H1 (cell line): Measurements from ENCODE around the gene LSR. TPM values are rescaled to one million over a fixed set of nuclear protein-coding genes. Genes with fewer than 3 reads are reported as not detected.

Experiments used
- CTCF ChIA-PET: fragments of 300-600 bp; sonication (Branson Sonifier 250); formaldehyde crosslinking; loops from one replicate; lab custom pipeline; 2021; ENCODE audit not compliant: partially characterized antibody; lab: Charles Lee
- POLR2A ChIA-PET: fragments of 300-600 bp; sonication (Branson Sonifier 250); formaldehyde crosslinking; loops from one replicate; lab custom pipeline; 2021; ENCODE audit warnings: inconsistent platforms; ENCODE audit not compliant: partially characterized antibody; lab: Charles Lee
- DNase-seq, 2 experiments: peaks; one replicate each; pipeline versions ENCODE4 v3.0.0 to v3.0.0-alpha.2; 2010 to 2022; ENCODE audit warnings: low spot score in 2 of 2, low read depth in 1 of 2, mixed read lengths in 1 of 2
- FAIRE-seq: peaks from 2 replicates; lab custom pipeline; 2011; peaks lifted over from hg19 to GRCh38; lab: Jason Lieb, UNC
- H2AFZ ChIP-seq: 2 replicates; pipeline ENCODE4 v1.8.1; 2012; ENCODE audit warnings: low read length, inconsistent platforms
- H2AK5ac ChIP-seq: 2 replicates; pipeline ENCODE4 v1.6.1; 2013; ENCODE audit warnings: low read depth, low read length
- H2BK120ac ChIP-seq: replicated peaks from 2 replicates; pipeline ENCODE3; 2013; ENCODE audit warnings: low read depth, low read length, inconsistent platforms
- H2BK12ac ChIP-seq: 2 replicates; pipeline ENCODE4 v1.6.1; 2013; ENCODE audit warnings: low read depth, low read length
- H2BK15ac ChIP-seq: 2 replicates; pipeline ENCODE4 v1.6.1; 2013; ENCODE audit warnings: low read length
- H2BK20ac ChIP-seq: 2 replicates; pipeline ENCODE4 v1.6.1; 2013; ENCODE audit warnings: low read length
- H2BK5ac ChIP-seq: 2 replicates; pipeline ENCODE4 v1.6.1; 2013; ENCODE audit warnings: low read depth, low read length
- H3K14ac ChIP-seq: 2 replicates; pipeline ENCODE4 v1.6.1; 2013; ENCODE audit warnings: inconsistent platforms; ENCODE audit not compliant: insufficient read length
- H3K18ac ChIP-seq: 2 replicates; pipeline ENCODE4 v1.6.1; 2013; ENCODE audit warnings: low read length; ENCODE audit errors: extremely low read depth
- H3K23ac ChIP-seq: 2 replicates; pipeline ENCODE4 v1.6.1; 2013; ENCODE audit warnings: inconsistent platforms; ENCODE audit not compliant: insufficient read length
- H3K23me2 ChIP-seq: 2 replicates; pipeline ENCODE4 v1.6.1; 2013; ENCODE audit warnings: low read depth, low read length
- H3K27ac ChIP-seq: 2 replicates; pipeline ENCODE4 v1.6.1; 2011; ENCODE audit warnings: low read depth, low read length, inconsistent platforms
- H3K27me3 ChIP-seq, 4 experiments: replicated peaks in 1 of 4; 1 replicate in 1 of 4; 2 replicates in 3 of 4; pipeline versions ENCODE4 v1.6.1 to v1.8.1; 2011 to 2013; ENCODE audit warnings: low read length in 3 of 4, mild to moderate bottlenecking in 3 of 4, inconsistent platforms in 2 of 4, mixed read lengths in 2 of 4, moderate library complexity in 1 of 4; ENCODE audit not compliant: control insufficient read depth in 3 of 4, insufficient read depth in 3 of 4; ENCODE audit errors: extremely low read depth in 1 of 4
- H3K36me3 ChIP-seq, 4 experiments: 2 replicates each; pipeline versions ENCODE4 v1.6.1 to v1.8.1; 2011 to 2013; ENCODE audit warnings: mild to moderate bottlenecking in 4 of 4, low read length in 3 of 4, moderate library complexity in 2 of 4, control low read depth in 1 of 4, inconsistent platforms in 1 of 4; ENCODE audit not compliant: insufficient read depth in 4 of 4, control insufficient read depth in 2 of 4
- H3K4ac ChIP-seq: replicated peaks from 2 replicates; pipeline ENCODE3; 2013; ENCODE audit warnings: low read length, low read depth, mixed read lengths, inconsistent platforms; ENCODE audit not compliant: insufficient read length
- H3K4me1 ChIP-seq, 4 experiments: replicated peaks in 1 of 4; 1 replicate in 1 of 4; 2 replicates in 3 of 4; pipeline versions ENCODE4 v1.6.1 to v1.8.1; 2011 to 2013; ENCODE audit warnings: low read length in 3 of 4, inconsistent platforms in 2 of 4, mixed read lengths in 1 of 4; ENCODE audit not compliant: insufficient read depth in 4 of 4, control insufficient read depth in 3 of 4
- H3K4me2 ChIP-seq, 2 experiments: 2 replicates each; pipeline versions ENCODE4 v1.6.1 to v1.8.1; 2011 to 2013; ENCODE audit warnings: low read depth in 2 of 2, low read length in 2 of 2, control low read depth in 1 of 2, inconsistent platforms in 1 of 2, mild to moderate bottlenecking in 1 of 2; ENCODE audit not compliant: insufficient read depth in 1 of 2
- H3K4me3 ChIP-seq, 4 experiments: fragments of 200-600, 300-600 bp in 1 of 4; sonication (generic), shearing (Covaris generic), sonication (Bioruptor Twin) in 1 of 4; 2 replicates each; pipeline versions ENCODE4 v1.5.1 to v1.8.1; 2011 to 2016; ENCODE audit warnings: low read length in 4 of 4, low read depth in 3 of 4, control low read depth in 2 of 4, inconsistent platforms in 2 of 4, mild to moderate bottlenecking in 2 of 4, mixed read lengths in 1 of 4, moderate library complexity in 1 of 4; ENCODE audit not compliant: insufficient read depth in 2 of 4; ENCODE audit errors: extremely low read depth in 1 of 4
- H3K56ac ChIP-seq: replicated peaks from 2 replicates; pipeline ENCODE3; 2013; ENCODE audit warnings: low read depth, mild to moderate bottlenecking, mixed read lengths, low read length, inconsistent platforms; ENCODE audit not compliant: insufficient read length
- H3K79me1 ChIP-seq: 2 replicates; pipeline ENCODE4 v1.6.1; 2013; ENCODE audit warnings: low read depth, low read length, control low read depth
- H3K79me2 ChIP-seq, 2 experiments: 2 replicates each; pipeline versions ENCODE4 v1.6.1 to v1.8.1; 2012 to 2013; ENCODE audit warnings: low read length in 2 of 2, mild to moderate bottlenecking in 2 of 2, inconsistent platforms in 1 of 2; ENCODE audit not compliant: insufficient read depth in 2 of 2, control insufficient read depth in 1 of 2
- H3K9ac ChIP-seq, 4 experiments: replicated peaks in 1 of 4; 1 replicate in 1 of 4; 2 replicates in 3 of 4; pipeline versions ENCODE4 v1.6.1 to v1.8.1; 2011 to 2013; ENCODE audit warnings: low read depth in 3 of 4, low read length in 3 of 4, control low read depth in 2 of 4, mild to moderate bottlenecking in 2 of 4, moderate library complexity in 2 of 4, inconsistent platforms in 1 of 4; ENCODE audit errors: extremely low read depth in 1 of 4
- H3K9me3 ChIP-seq, 2 experiments: 2 replicates each; pipeline versions ENCODE4 v1.6.1 to v1.8.1; 2012 to 2013; ENCODE audit warnings: mild to moderate bottlenecking in 2 of 2, moderate library complexity in 2 of 2, control low read depth in 1 of 2, inconsistent platforms in 1 of 2, low read depth in 1 of 2, low read length in 1 of 2, mixed read lengths in 1 of 2; ENCODE audit not compliant: insufficient read depth in 2 of 2
- H4K20me1 ChIP-seq, 2 experiments: replicated peaks in 1 of 2; 2 replicates each; pipeline versions ENCODE3 to v1.8.1; 2011 to 2013; ENCODE audit warnings: inconsistent platforms in 2 of 2, low read length in 2 of 2, mild to moderate bottlenecking in 1 of 2; ENCODE audit not compliant: insufficient read depth in 2 of 2, control insufficient read depth in 1 of 2
- H4K5ac ChIP-seq: 2 replicates; pipeline ENCODE4 v1.6.1; 2013; ENCODE audit warnings: low read length, low read depth, mixed read lengths, inconsistent platforms; ENCODE audit not compliant: insufficient read length
- H4K8ac ChIP-seq: 2 replicates; pipeline ENCODE4 v1.8.0; 2013; ENCODE audit warnings: mild to moderate bottlenecking, moderate library complexity, low read length, inconsistent platforms; ENCODE audit not compliant: insufficient read depth; ENCODE audit errors: extremely low read depth
- H4K91ac ChIP-seq: replicated peaks from 2 replicates; pipeline ENCODE3; 2013; ENCODE audit warnings: low read length, mixed read lengths, inconsistent platforms; ENCODE audit not compliant: insufficient read length
- GABPA ChIP-seq: IDR thresholded peaks from 2 replicates; pipeline ENCODE4 v1.6.1; 2011; ENCODE audit warnings: mild to moderate bottlenecking, low read length, moderate library complexity, borderline replicate concordance; ENCODE audit not compliant: insufficient read depth
- KDM1A ChIP-seq: fragments of 200-600, 300-600 bp; sonication (generic); IDR thresholded peaks from 2 replicates; pipeline ENCODE4 v1.7.1; 2016; ENCODE audit warnings: mild to moderate bottlenecking, low read length, borderline replicate concordance
- KDM4A ChIP-seq: IDR thresholded peaks from one replicate; pipeline ENCODE4 v1.7.1; 2012; ENCODE audit warnings: low read depth, mild to moderate bottlenecking, moderate library complexity, low read length, inconsistent platforms; ENCODE audit not compliant: severe bottlenecking
- NRF1 ChIP-seq: IDR thresholded peaks from 2 replicates; pipeline ENCODE4 v1.6.1; 2011; ENCODE audit warnings: mild to moderate bottlenecking, low read depth, low read length, improper control_type of control experiment
- POLR2A ChIP-seq, 2 experiments: IDR thresholded peaks; 1 replicate in 1 of 2; 2 replicates in 1 of 2; pipeline ENCODE4 v1.6.1; 2011; ENCODE audit warnings: low read depth in 2 of 2, low read length in 2 of 2, mild to moderate bottlenecking in 2 of 2; ENCODE audit errors: control extremely low read depth in 1 of 2
- RXRA ChIP-seq: IDR thresholded peaks from 2 replicates; pipeline ENCODE4 v1.6.1; 2011; ENCODE audit warnings: low read depth, mild to moderate bottlenecking, low read length, moderate library complexity; ENCODE audit not compliant: insufficient read depth
- SP4 ChIP-seq: IDR thresholded peaks from 2 replicates; pipeline ENCODE4 v1.6.1; 2012; ENCODE audit warnings: low read length, inconsistent platforms
- WGBS, 2 experiments: shearing (Covaris generic) in 1 of 2; methylation state at CpG; one replicate each; pipeline versions ENCODE4 v1.1.6 to v1.1.7; 2013 to 2015; ENCODE audit warnings: low lambda C conversion rate in 2 of 2, mixed read lengths in 2 of 2, inconsistent platforms in 1 of 2, low coverage in 1 of 2, missing lambda C conversion rate in 1 of 2; ENCODE audit not compliant: insufficient replicate concordance in 2 of 2, insufficient coverage in 1 of 2, insufficient read length in 1 of 2; ENCODE audit errors: extremely low coverage in 1 of 2, missing lambda C conversion rate in 1 of 2; 5-methylcytosine and 5-hydroxymethylcytosine counted together
- polyA plus RNA-seq, 7 experiments: library from polyadenylated mRNA; depleted of rRNA in 3 of 7; stranded (reverse) in 5 of 7; unstranded in 2 of 7; fragments of >200 nt in 5 of 7; fragments of 200-250 nt in 2 of 7; gene quantifications; 1 replicate in 5 of 7; 2 replicates in 1 of 7; 4 replicates in 1 of 7; pipeline versions ENCODE4 v1.2.1 to v1.2.3, GENCODE V29; 2011 to 2013; ENCODE audit warnings: missing spikeins in 2 of 7, mixed read lengths in 2 of 7
- total RNA-seq: library from RNA; stranded (reverse); fragmentation: NEBNext Ultra II Directional; extraction: Animal tissue kit (Norgen Biotek cat#: 25700); gene quantifications from 2 replicates; pipeline ENCODE4 v1.2.1, GENCODE V29; 2021

Gene LSR
- total and polyA plus RNA-seq, 2 of the 8 experiments (the other 6 are each of a cell fraction or from before 2014, with no cell fraction given), result 159 to 186 TPM

- Histone ChIP-seq H2BK5ac (no peak overlapping the region), H3K27ac (no peak overlapping the region), H4K5ac (no peak overlapping the region), H3K79me1 (no peaks in the 10 kb centered on the region), H4K8ac (no peak overlapping the region), H3K4me3 (no peak overlapping the region), H3K9me3 (no peaks in the 10 kb centered on the region), H3K4ac (no peak overlapping the region), H2BK12ac (no peak overlapping the region; the same call in 1 of the 2 replicates), H2AFZ (no peak overlapping the region), H2BK120ac (no peak overlapping the region), H3K23me2 (no peaks in the 10 kb centered on the region), H3K18ac (no peak overlapping the region), H2AK5ac (no peak overlapping the region), H4K91ac (no peak overlapping the region), H3K23ac (no peak overlapping the region), H4K20me1 (no peaks in the 10 kb centered on the region), H3K56ac (no peak overlapping the region), H2BK15ac (no peak overlapping the region), H3K27me3 (peaks cover 0 to 2% (median 0%) of the 10 kb centered on the region in 4 experiments; a peak in 1 of 7 replicates), H3K9ac (no peak overlapping the region), H3K4me2 (no peak overlapping the region), H3K36me3 (no peaks in the 10 kb centered on the region), H3K4me1 (peaks cover 6 to 24% (median 14%) of the 10 kb centered on the region in 4 experiments)
- ChIA-PET POLR2A (interaction anchor here (1.0 to 1.9 kb wide), 3 partner anchors 27 to 57 kb away, joined by 4 to 8 read pairs (median 6); partner anchors contain the start of gene FXYD5), CTCF (interaction anchor here (0.6 to 3.2 kb wide), 10 partner anchors 16 to 132 kb away, joined by 3 to 13 read pairs (median 4); partner anchors contain the start of genes FXYD5 and LGI4)
- DNase-seq (no peak), FAIRE-seq (no peak)
- WGBS, 2 experiments, result 81% methylated on average over 2 of the region's 2 CpGs; no CpG with 5 or more reads in 1 of the 2 experiments
- TF ChIP-seq SP4 (no peak), NRF1 (no peak), KDM1A (no peak), GABPA (no peak), POLR2A (IDR thresholded peaks at IDR 0.05; ENCODE audit: control extremely low read depth in 1 of 2, low read depth in 2 of 2, low read length in 2 of 2) (no peak), KDM4A (no peak), RXRA (no peak)
- TF ChIP-seq, all 59 proteins: peak for 0
- H2BK20ac ChIP-seq, result no peak overlapping the region
- no peak overlapping the region for H3K14ac ChIP-seq
- H3K79me2 ChIP-seq, result no peaks in the 10 kb centered on the region
These were observed 49.3 kb upstream of the LSR start for GRCh38 chr19:35199481-35199880.
